HG02759 (cell line): ENCODE measurements around the gene ZG16.
A peak's percentile ranks its signal among the peaks of the same experiment; 100 is the strongest.

Experiments
- ATAC-seq: cut with Tn5 transposase; IDR thresholded peaks from one replicate; pipeline ENCODE4 v1.9.1; 2021; ENCODE audit warnings: mild to moderate bottlenecking, moderate library complexity; ENCODE audit not compliant: unreplicated experiment

ZG16 gene

GRCh38 chr16:29820271-29820701 lies 42.2 kb downstream of the ZG16 start, which contains the start of gene MVP:
MVP (plus strand) TSS chr16:29820462; CDS start chr16:29830550, 10,088 bp downstream.
- ATAC-seq: no peak

DNA sequence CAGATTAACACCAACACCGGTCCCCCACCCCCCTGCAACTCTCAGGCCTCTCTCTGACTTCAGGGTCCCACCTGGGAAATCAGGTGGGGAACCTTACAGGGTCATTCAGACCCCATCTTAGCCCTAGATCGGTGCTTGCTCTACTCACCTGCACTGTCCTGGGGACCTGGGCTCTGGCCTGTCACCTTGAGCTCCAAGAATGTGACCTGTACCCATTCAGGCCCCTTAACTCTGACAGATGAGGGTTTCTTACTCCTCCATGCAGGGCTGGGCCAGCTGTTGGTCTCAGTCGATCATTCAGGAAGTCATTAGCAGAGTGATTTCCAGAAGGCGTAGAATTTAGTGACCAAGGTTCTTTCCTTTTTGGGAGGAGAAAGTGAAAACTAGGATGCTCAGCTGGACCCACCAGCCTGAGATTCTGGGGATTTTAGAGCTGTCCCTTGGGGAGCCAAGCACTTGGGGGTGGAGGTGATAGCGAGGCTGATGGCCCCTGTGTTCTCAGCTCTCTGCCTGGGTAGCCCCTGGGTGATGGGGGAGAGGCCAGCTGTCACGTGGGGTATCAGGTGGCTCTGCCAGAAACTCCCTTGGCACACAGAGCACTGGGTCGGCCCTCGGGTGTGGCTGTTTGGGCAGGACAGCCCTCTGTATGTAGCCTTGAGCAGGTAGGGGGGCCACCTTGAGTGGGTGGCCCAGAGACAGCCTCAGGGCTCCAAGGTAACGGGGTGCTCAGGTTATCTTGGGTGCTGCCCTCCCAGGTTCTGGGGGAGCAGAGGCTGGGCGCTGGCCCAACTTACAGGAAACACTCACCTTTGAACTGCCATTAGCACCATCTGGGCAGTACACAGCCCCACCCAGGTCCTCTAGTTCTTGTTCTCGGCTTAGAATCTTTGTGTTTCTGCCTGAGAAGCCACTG lies 42.9 kb downstream of the ZG16 start:
- peak; percentile 48 for ATAC-seq

- no peak for ATAC-seq
Measured at GRCh38 chr16:29821643-29822115, 43.6 kb downstream of the ZG16 start.

GRCh38 chr16:29824589-29825144 lies 46.6 kb downstream of the ZG16 start:
- no peak for ATAC-seq

DNA sequence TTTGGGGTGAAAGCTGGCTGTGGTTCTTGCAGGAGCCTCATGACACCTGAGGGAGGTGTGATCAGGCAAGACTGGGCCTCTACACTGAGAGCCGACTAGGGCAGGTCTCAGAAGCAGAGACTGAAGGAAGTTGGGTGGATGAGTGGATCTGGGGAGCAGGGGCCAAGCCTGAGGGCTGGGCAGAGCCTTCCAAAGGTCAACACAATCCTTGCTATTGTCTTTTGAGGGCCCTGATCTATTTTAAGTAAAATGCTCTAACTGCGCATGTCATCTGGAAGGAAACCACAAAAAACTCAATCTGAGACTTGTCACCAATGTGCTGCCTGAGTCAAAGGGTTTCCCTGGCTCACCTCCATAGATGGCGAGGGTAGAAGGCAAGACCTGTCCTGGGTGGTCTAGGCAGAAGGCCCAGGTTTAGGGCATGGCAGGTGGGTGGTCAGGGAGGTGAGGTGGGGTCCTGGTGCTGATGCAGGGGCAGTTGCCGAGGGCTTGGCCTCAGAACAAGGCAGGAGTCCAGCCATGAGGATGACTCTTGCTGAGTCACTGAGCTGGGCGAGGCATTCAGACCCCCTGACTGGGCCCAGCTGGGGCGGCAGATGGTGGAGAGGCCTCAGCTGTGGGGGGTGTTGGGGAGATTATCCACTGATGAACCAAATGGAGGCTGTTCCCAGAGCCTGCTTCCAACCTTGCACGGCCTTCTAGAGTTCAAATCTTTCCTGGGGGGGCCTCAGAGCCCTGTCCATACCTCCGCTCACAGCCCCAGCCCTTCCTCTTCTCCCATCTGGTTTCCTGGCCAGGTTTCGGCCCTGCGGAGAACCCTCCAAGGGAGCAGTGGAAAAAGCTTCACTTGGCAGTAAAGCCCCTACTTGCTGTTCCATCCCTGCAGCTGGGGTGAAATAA lies 47.3 kb downstream of the ZG16 start:
- no peak for ATAC-seq

DNA sequence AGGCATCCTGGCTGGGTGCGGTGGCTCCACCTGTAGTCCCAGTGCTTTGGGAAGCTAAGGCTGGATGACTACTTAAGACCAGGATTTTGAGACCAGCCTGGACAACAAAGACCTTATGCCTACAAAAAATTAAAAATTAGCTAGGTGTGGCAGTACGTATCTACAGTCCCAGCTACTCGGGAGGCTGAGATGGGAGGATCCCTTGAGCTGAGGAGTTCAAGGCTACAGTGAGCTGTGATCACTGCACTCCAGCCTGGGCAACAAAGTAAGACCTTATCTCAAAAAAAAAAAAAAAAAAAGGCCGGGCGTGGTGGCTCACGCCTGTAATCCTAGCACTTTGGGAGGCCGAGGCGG lies 48.3 kb downstream of the ZG16 start:
- ATAC-seq: no peak

- ATAC-seq: no peak
Measured at GRCh38 chr16:29830774-29831173, 52.7 kb downstream of the ZG16 start.

DNA sequence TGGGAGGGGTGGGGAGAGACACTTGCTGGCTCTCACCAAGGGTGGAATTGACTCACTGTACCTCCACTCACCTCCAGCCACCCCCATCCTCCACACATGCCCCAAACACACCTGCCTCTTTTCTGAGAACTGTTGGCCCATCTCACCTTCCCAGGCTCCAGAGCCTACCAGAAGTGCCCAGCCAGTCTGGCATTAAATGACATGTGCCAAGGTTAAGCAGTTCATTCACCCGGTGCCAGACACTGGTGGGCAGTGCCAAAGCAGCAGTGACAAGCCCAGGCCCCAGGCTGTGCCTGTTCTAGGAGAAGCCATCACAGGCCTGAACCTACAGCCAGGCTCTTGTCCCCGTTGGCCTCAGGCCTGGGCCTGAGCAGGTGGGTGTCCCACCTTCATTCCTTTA lies 53.4 kb downstream of the ZG16 start:
- ATAC-seq: no peak
